Esophagus (tissue), 2 donors: Measurements from ENCODE around the gene FIBCD1. TPM values are rescaled to one million over a fixed set of nuclear protein-coding genes. Genes with fewer than 3 reads are reported as not detected.

Experiments used
- H3K27ac ChIP-seq, 2 donors: one replicate each; pipeline ENCODE4 v1.5.1; 2013; ENCODE audit warnings: low read depth in 2 of 2, mild to moderate bottlenecking in 2 of 2, inconsistent platforms in 1 of 2, low read length in 1 of 2, moderate library complexity in 1 of 2
- H3K27me3 ChIP-seq, 2 donors: one replicate each; pipeline ENCODE4 v1.6.1; 2013; ENCODE audit warnings: low read length in 2 of 2, control low read depth in 1 of 2, mild to moderate bottlenecking in 1 of 2; ENCODE audit not compliant: insufficient read depth in 2 of 2, control insufficient read depth in 1 of 2
- H3K36me3 ChIP-seq, 2 donors: one replicate each; pipeline ENCODE4 v1.6.1; 2013; ENCODE audit warnings: low read length in 1 of 2; ENCODE audit not compliant: control insufficient read depth in 2 of 2, insufficient read depth in 2 of 2
- H3K4me1 ChIP-seq, 2 donors: one replicate each; pipeline ENCODE4 v1.6.1; 2013; ENCODE audit warnings: low read length in 1 of 2; ENCODE audit not compliant: control insufficient read depth in 2 of 2, insufficient read depth in 2 of 2
- H3K4me3 ChIP-seq, 2 donors: one replicate each; pipeline ENCODE4 v1.5.1; 2013; ENCODE audit warnings: low read length in 2 of 2, mild to moderate bottlenecking in 2 of 2, low read depth in 1 of 2, moderate library complexity in 1 of 2
- H3K9me3 ChIP-seq, 2 donors: one replicate each; pipeline ENCODE4 v1.6.1; 2013; ENCODE audit warnings: mild to moderate bottlenecking in 2 of 2, low read depth in 1 of 2, low read length in 1 of 2, moderate library complexity in 1 of 2; ENCODE audit not compliant: control insufficient read depth in 2 of 2, insufficient read depth in 1 of 2
- WGBS, 2 donors: extraction: QIAGEN DNeasy Blood & Tissue Kit; methylation state at CpG; one replicate each; pipeline ENCODE4 v1.1.7; 2013; 5-methylcytosine and 5-hydroxymethylcytosine counted together
- polyA plus RNA-seq, 2 donors: library from polyadenylated mRNA; stranded (reverse); fragments of 200-250 nt; gene quantifications; one replicate each; pipeline ENCODE4 v1.2.3, GENCODE V29; 2013
- donor health status: healthy with polysubstance abuse.
- donor health status: Bipolar disorder and iron deficiency.

FIBCD1 gene, protein sequence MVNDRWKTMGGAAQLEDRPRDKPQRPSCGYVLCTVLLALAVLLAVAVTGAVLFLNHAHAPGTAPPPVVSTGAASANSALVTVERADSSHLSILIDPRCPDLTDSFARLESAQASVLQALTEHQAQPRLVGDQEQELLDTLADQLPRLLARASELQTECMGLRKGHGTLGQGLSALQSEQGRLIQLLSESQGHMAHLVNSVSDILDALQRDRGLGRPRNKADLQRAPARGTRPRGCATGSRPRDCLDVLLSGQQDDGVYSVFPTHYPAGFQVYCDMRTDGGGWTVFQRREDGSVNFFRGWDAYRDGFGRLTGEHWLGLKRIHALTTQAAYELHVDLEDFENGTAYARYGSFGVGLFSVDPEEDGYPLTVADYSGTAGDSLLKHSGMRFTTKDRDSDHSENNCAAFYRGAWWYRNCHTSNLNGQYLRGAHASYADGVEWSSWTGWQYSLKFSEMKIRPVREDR
- under 1 TPM; 0.06 to 0.24 TPM for polyA plus RNA-seq

DNA sequence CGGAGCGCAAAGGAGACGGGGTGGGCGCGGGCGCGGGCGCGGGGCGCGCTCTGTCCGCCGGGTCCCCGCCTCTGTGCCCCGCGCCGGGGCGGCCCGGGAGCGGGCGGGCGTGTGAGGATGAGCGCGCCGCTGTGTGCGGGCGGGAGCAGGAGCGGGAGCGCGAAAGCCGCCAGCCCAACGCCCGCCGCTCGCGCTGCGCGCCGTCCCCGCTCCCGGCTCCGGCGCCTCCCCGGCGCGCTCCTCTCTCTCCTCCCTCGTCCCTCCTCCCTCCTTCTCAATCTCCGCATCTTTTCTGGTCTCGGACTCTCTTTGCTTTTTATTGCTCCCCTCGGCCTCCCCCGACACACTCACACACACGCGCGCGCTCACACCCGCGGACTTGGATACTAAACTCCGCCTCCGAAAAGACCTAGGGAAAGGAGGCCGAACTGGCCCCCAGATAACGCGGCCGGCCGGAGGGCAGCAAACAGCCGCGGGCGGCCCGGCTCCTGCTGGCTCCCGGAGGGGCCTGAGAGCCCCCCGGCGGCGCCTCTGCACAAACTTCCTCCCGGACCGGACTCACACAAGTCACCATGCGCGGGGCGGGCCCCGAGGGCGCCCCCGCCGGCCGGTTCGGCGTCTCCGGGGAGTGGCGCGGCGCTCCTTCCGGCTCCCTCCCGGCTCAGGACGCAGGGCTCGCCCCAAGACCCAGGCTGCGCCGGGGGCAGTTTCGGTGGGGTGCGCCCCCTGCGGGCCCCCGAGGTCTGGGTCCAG, at the start of gene FIBCD1:
Gene FIBCD1, minus strand, starts transcription at position 596 of the 753 bp plus-strand sequence. CDS start 640 bp downstream, outside the sequence.
- H3K27ac ChIP-seq, result no peak within 1 kb of the TSS
- H3K27me3 ChIP-seq, result peaks cover 0 to 18% of the 10 kb centered on the region in 2 donors
- H3K36me3 ChIP-seq, result no peaks in the 10 kb centered on the region
- H3K4me1 ChIP-seq, result peaks cover 9% of the 10 kb centered on the region in 2 donors
- WGBS, 2 donors, result 0% methylated on average over 65 to 98 of the region's 98 CpGs
- H3K4me3 ChIP-seq, result peak within 1 kb of the TSS; percentile 22 to 42
- no peaks in the 10 kb centered on the region for H3K9me3 ChIP-seq

DNA sequence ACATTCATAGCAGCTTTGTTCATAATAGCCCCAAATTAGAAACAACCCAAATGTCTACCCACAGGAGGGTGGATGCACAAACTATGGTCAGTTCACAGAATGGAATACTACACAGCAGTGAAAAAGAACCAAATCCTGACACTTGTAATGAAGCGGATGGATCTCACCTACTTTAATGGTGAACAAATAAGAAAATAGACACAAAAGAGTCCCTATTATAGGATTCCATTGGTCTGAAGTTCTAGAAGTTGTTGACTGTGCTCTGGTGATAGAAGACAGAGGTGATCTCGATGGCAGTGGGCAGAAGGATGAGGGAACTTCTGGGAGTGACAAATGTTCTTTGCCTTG, 49.3 kb upstream of the FIBCD1 start:
- Histone ChIP-seq H3K27me3 (no peaks in the 10 kb centered on the region), H3K9me3 (no peaks in the 10 kb centered on the region), H3K4me1 (no peaks in the 10 kb centered on the region), H3K27ac (no peak overlapping the region), H3K36me3 (no peaks in the 10 kb centered on the region), H3K4me3 (no peak overlapping the region)
- WGBS, 2 donors, result 67 to 95% methylated on average over 2 of the region's 2 CpGs

DNA sequence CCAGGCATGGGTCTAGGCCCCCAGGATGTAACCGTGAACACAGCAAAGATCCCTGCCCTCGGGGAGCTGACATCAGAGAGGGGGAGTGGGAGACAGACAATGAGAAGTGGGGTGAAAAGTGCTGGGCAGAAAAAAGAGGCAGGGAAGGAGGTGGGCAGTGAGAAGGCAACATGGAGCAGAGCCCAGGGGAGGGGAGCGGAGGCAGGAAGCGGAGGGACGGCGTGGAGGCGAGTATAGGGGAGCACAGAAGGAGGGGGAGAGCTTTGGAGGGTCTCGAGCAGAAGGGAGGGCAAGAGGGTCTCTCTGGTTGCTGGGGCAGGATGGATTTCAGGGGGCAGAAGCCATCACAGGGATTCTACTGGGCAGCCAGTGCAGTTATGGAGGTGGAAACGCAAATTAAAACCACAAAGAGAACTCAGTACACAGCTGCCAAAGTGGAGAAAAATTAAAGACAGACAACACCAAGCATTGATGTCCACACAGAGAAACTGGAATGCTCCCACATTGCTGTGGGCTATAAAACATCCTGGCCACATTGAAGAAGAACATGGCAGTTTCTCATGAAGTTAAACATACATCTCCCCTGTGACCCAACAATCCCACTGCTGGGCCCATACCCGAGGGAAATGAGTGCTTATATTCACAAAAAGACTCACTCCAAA, 48.8 kb upstream of the FIBCD1 start:
- H3K36me3 ChIP-seq, result no peaks in the 10 kb centered on the region
- H3K4me1 ChIP-seq, result no peaks in the 10 kb centered on the region
- no peaks in the 10 kb centered on the region for H3K27me3 ChIP-seq
- no peak overlapping the region for H3K4me3 ChIP-seq
- no peak overlapping the region for H3K27ac ChIP-seq
- 59 to 66% methylated on average over 10 of the region's 10 CpGs for WGBS, 2 donors
- H3K9me3 ChIP-seq, result no peaks in the 10 kb centered on the region

DNA sequence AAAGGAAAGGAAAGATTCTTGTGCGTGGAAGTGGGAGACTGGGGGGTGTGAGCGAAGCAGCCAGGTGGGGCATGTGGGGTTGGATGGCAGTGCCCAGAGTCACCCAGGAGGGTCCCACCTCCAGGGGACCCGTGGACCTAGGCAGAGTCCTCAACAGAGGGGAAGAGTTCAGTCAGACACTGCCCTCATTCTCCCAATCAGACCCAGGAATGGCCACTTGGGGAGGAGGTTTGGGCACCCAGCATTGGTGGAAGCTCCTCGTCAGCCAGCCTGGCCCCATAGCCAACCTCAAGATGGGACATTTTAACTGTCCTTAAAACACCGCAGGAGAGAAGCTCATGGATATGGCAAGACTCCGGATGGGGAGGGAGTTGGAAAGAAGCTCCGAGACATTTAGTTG, 48.0 kb upstream of the FIBCD1 start:
- Histone ChIP-seq H3K4me3 (no peak overlapping the region), H3K27ac (no peak overlapping the region), H3K4me1 (no peaks in the 10 kb centered on the region), H3K27me3 (no peaks in the 10 kb centered on the region), H3K9me3 (no peaks in the 10 kb centered on the region), H3K36me3 (no peaks in the 10 kb centered on the region)
- 77 to 81% methylated on average over 7 of the region's 7 CpGs for whole genome bisulfite sequencing, 2 donors

DNA sequence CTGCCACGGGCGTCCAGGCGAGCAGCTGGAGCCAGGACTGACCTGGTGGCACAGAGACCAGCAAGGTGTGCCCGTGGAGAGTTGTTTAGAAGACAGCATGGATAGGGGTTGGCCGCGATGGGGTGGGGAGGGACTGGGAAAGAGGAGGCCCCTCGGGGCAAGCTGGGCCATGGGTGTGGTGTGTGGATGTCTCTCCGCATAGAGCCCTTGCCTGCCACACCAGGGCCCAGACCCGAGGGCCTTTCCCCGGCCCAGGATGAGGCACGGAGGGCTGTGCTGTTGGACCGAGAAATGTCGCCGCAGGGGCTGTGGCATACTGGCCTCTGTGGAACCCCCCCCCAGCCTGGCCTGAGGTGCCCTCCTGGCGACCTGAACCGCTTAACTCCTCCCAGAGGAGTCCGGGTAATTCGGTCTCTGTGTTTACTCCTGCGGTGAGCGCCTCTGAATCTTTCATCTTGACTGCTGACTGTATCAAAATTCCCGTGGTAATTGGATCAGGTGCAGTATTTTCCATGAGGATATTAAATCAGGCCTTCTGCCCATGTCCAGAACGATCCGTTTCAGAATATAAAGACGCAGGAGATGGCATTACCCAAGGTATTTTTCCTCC, 47.4 kb upstream of the FIBCD1 start:
- WGBS, 2 donors, result 48 to 57% methylated on average over 24 of the region's 24 CpGs
- Histone ChIP-seq H3K27me3 (no peaks in the 10 kb centered on the region), H3K36me3 (no peaks in the 10 kb centered on the region), H3K4me1 (no peaks in the 10 kb centered on the region), H3K9me3 (no peaks in the 10 kb centered on the region), H3K27ac (no peak overlapping the region), H3K4me3 (no peak overlapping the region)

DNA sequence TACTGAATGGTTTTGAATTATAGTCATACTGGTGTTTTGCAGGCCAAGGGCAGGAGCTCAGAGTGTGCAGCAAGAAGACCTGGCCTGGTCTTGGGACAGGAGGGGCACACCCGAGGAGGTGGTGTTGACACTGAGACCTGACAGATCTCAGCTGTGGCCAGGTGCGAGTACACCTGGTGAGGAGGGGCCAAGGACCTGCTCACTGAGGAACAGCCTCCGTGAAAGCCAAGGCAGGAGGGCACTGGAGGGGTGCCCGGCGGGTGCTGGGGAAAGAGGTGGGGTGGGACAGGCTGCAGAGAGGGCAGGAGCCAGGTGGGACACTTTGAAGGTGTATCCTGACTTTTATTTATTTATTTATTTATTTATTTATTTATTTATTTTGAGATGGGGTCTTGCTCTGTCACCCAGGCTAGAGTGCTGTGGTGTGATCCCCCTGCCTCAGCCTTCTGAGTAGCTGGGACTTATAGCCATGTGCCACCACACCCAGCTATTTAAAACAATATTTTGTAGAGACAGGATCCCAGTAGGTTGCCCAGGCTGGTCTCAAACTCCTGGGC, 46.6 kb upstream of the FIBCD1 start:
- no peak overlapping the region for H3K27ac ChIP-seq
- H3K27me3 ChIP-seq, result no peaks in the 10 kb centered on the region
- no peaks in the 10 kb centered on the region for H3K4me1 ChIP-seq
- no peak overlapping the region for H3K4me3 ChIP-seq
- no peaks in the 10 kb centered on the region for H3K9me3 ChIP-seq
- 69 to 74% methylated on average over 5 of the region's 5 CpGs for WGBS, 2 donors
- H3K36me3 ChIP-seq, result no peaks in the 10 kb centered on the region

DNA sequence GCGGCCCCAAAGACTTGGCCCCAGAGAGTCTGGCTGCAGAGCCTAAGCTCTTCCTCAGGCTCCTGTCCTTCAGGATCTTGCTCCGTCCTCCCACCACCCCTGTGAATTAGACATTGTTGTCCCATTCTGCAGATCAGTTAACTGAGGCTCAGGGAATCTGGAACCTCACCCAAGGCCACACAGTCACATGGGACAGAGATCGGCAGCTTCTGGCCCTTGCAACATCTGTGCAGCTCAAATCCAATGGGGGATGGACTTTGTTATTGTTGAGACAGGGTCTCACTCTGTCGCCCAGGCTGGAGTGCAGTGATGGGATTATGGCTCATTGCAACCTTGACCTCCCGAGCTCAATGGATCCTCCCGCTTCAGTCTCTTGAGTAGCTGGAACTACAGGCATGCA, 46.0 kb upstream of the FIBCD1 start:
- 76 to 80% methylated on average over 6 of the region's 6 CpGs for WGBS, 2 donors
- Histone ChIP-seq H3K4me1 (no peaks in the 10 kb centered on the region), H3K36me3 (no peaks in the 10 kb centered on the region), H3K4me3 (no peak overlapping the region), H3K27ac (no peak overlapping the region), H3K9me3 (no peaks in the 10 kb centered on the region), H3K27me3 (no peaks in the 10 kb centered on the region)

DNA sequence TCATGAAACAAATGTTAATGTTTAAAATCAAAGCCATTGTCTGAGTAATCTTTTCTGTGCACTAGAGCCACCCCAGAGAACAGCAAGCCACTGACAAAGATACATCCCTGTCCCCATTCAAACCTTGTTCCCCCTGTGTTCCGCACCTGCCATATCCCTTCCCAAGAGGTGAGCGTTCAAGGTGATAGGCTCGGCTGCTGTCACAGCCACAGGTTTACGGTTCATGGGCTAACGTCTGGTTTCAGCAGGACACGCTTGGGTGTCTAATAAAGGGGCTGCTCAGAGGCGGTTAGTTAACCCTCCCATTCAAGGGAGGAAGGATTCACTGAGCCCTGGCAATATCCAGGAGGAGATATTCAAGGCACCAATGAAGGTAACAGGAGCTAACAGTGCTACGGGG, 45.5 kb upstream of the FIBCD1 start:
- H3K9me3 ChIP-seq, result no peaks in the 10 kb centered on the region
- no peaks in the 10 kb centered on the region for H3K27me3 ChIP-seq
- WGBS, 2 donors, result 83 to 85% methylated on average over 8 of the region's 8 CpGs

DNA sequence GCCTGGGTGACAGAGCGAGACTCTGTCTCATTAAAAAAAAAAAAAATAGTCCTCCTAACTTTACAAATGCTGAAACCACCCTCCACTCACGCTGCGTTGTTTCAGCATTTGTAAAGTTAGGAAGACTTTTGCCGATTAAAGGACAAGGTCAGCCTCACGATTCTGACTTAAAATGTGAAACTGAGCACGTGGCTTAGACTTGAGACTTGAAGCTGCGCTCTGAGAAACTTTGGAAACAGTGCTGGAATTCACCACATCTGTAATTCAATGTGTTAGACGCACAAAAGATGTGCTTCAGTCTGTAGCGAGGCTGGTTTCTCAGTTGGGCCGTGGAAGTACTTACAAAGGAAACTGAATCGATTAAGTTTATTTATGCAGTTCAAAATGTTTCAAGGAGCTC, 44.9 kb upstream of the FIBCD1 start:
- Histone ChIP-seq H3K4me1 (no peaks in the 10 kb centered on the region), H3K27me3 (no peaks in the 10 kb centered on the region), H3K36me3 (no peaks in the 10 kb centered on the region), H3K9me3 (no peaks in the 10 kb centered on the region), H3K4me3 (no peak overlapping the region), H3K27ac (no peak overlapping the region)
- 82 to 85% methylated on average over 11 of the region's 11 CpGs for WGBS, 2 donors

More for the DNA sequence above, 45.5 kb upstream of the FIBCD1 start:
- H3K4me3 ChIP-seq, result no peak overlapping the region
- H3K27ac ChIP-seq, result no peak overlapping the region
- H3K4me1 ChIP-seq, result no peaks in the 10 kb centered on the region
- H3K36me3 ChIP-seq, result no peaks in the 10 kb centered on the region
